ENCODE data around the gene NRBP1. TPM values are rescaled to one million over a fixed set of nuclear protein-coding genes. Genes with fewer than 3 reads are reported as not detected.
A peak's percentile ranks its signal among the peaks of the same experiment; 100 is the strongest.

The NRBP1 gene
- total RNA-seq, 4 donors from 2014 or later = 60.9 to 79.7 (median 68.3) TPM

- no peak overlapping the region for H3K4me3 ChIP-seq (ENCODE audit: low read depth, poor library complexity, severe bottlenecking)
- WGBS, 2 donors = 46 to 51% methylated on average over 16 of the region's 16 CpGs
- TF ChIP-seq POLR2A (IDR thresholded peaks at IDR 0.05) = no peak
- peak in 1 of 3 donors; percentile 21 for TF ChIP-seq CTCF (IDR thresholded peaks at IDR 0.05)
- no peak for DNase-seq (ENCODE audit: low spot score in 2 of 2)
- intact Hi-C loops (cut with DNase I; ENCODE audit: low total_unique reads) = no loop called here
These were observed 20.5 kb upstream of the NRBP1 start for GRCh38 chr2:27407798-27408491.

GRCh38 chr2:27408601-27409320 lies 19.7 kb upstream of the NRBP1 start:
- peak in 1 of 2 donors; percentile 21 for DNase-seq (ENCODE audit: low spot score in 2 of 2)
- intact Hi-C loops (cut with DNase I; ENCODE audit: low total_unique reads) = no loop called here
- peak overlapping the region; percentile 97 for H3K4me3 ChIP-seq (ENCODE audit: low read depth, poor library complexity, severe bottlenecking)
- WGBS, 2 donors = 0% methylated on average over 32 to 33 of the region's 33 CpGs
- TF ChIP-seq POLR2A (IDR thresholded peaks at IDR 0.05) (no peak), CTCF (IDR thresholded peaks at IDR 0.05) (no peak)

- intact Hi-C loops (cut with DNase I; ENCODE audit: low total_unique reads) = no loop called here
- WGBS, 2 donors = 1% methylated on average over 58 to 67 of the region's 82 CpGs
- H3K4me3 ChIP-seq (ENCODE audit: low read depth, poor library complexity, severe bottlenecking) = peak within 1 kb of the TSS; percentile 97
- TF ChIP-seq CTCF (IDR thresholded peaks at IDR 0.05) (no peak), POLR2A (IDR thresholded peaks at IDR 0.05) (peak in 1 of 2 donors; percentile 13)
- peak; percentile 92 to 99 for DNase-seq (ENCODE audit: low spot score in 2 of 2)
These were observed 18.9 kb upstream of the NRBP1 start, which contains the start of gene PPM1G for GRCh38 chr2:27409321-27410073. PPM1G (minus strand) TSS chr2:27409591; CDS start chr2:27409422, 169 bp downstream.

DNA sequence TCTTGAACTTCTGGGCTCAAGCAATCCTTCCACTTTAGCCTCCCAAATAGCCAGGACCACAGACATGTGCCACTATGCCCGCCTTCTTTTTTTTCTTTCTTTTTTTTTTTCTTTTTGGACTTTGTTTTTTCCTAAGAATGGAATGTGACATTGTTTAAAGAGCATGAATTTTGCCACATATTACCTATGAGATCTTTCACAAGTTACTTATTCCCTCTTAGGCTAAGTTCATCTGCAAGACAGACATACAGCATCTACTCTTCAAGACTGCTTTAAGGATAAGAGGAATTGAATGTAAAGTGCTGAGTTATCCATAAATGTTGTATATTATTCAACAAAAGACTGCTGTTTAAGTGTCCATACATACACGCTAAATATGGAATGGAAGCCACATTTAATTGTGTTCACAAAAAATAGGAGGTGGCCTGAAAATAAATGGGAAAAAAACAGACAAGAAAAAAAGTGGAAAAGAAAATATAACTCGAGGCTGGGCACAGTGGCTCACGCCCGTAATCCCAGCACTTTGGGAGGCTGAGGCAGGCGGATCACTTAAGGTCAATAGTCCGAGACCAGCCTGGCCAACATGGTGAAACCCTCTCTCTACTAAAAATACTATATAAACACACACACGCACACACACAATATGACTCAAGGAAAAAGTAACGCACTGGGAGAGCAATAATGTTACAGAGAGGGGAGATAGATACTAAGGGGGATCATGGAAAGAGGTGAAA lies 15.8 kb upstream of the NRBP1 start:
- TF ChIP-seq POLR2A (IDR thresholded peaks at IDR 0.05) (no peak), CTCF (IDR thresholded peaks at IDR 0.05) (no peak)
- WGBS, 2 donors = 86 to 88% methylated on average over 9 of the region's 9 CpGs
- intact Hi-C loops (cut with DNase I; ENCODE audit: low total_unique reads) = no loop called here
- no peak overlapping the region for H3K4me3 ChIP-seq (ENCODE audit: low read depth, poor library complexity, severe bottlenecking)
- DNase-seq (ENCODE audit: low spot score in 2 of 2) = no peak

- 94 to 97% methylated on average over 6 of the region's 6 CpGs for WGBS, 2 donors
- DNase-seq (ENCODE audit: low spot score in 2 of 2) = no peak
- H3K4me3 ChIP-seq (ENCODE audit: low read depth, poor library complexity, severe bottlenecking) = no peak overlapping the region
- intact Hi-C loops (cut with DNase I; ENCODE audit: low total_unique reads) = no loop called here
- TF ChIP-seq CTCF (IDR thresholded peaks at IDR 0.05) (no peak), POLR2A (IDR thresholded peaks at IDR 0.05) (no peak)
These were observed 12.3 kb upstream of the NRBP1 start for GRCh38 chr2:27416151-27416550.

Data from lower leg skin (tissue), 4 donors.